Stimulated activated naive CD8-positive, alpha-beta T cell treated with anti-CD3 and anti-CD28 coated beads, Interleukin-15, Interleukin-2, amounts not matched to agents 100 ng/mL and 50 ng/mL, for 24 hours (primary cell): ENCODE results near the gene LLGL2.

Experiments used
- H3K27ac Mint-ChIP-seq: one replicate; pipeline ENCODE4 v1.8.0; 2021; ENCODE audit warnings: mild to moderate bottlenecking, mixed read lengths
- H3K27me3 Mint-ChIP-seq: one replicate; pipeline ENCODE4 v1.8.0; 2021; ENCODE audit warnings: mixed read lengths
- H3K36me3 Mint-ChIP-seq: one replicate; pipeline ENCODE4 v1.8.0; 2021; ENCODE audit warnings: low read depth, mixed read lengths
- H3K4me1 Mint-ChIP-seq: one replicate; pipeline ENCODE4 v1.8.0; 2021; ENCODE audit warnings: low read depth, mixed read lengths
- H3K4me3 Mint-ChIP-seq: one replicate; pipeline ENCODE4 v1.8.0; 2021; ENCODE audit warnings: mild to moderate bottlenecking, mixed read lengths
- H3K9me3 Mint-ChIP-seq: one replicate; pipeline ENCODE4 v1.8.0; 2021; ENCODE audit warnings: mixed read lengths

Gene LLGL2

GRCh38 chr17:75542728-75543336 lies 17.3 kb downstream of the LLGL2 start:
- H3K9me3 Mint-ChIP-seq = no peaks in the 10 kb centered on the region
- no peak overlapping the region for H3K4me3 Mint-ChIP-seq
- no peaks in the 10 kb centered on the region for H3K36me3 Mint-ChIP-seq
- H3K27me3 Mint-ChIP-seq = no peaks in the 10 kb centered on the region
- H3K27ac Mint-ChIP-seq = no peak overlapping the region
- H3K4me1 Mint-ChIP-seq = no peaks in the 10 kb centered on the region

DNA sequence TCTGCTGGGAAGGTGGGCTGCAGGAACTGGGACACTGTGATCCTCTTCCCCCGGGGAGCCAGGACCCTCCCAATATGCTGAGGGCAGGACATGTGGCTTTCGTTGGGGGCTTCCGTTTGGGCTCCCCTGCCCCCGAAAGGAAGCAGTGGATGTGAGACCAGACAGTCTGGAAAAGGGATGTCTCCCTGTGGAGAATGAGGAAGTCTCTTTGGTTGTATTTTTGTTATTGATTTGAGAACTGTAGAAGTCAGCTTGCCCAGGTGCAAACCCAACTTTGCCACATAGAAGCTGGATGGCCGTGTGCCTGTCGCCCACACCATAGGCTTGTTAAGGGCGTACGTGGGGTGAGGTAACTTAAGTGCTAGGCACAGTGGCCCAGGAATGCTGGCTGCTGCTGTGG lies 18.8 kb downstream of the LLGL2 start:
- Mint-ChIP-seq H3K4me1 (no peaks in the 10 kb centered on the region), H3K36me3 (no peaks in the 10 kb centered on the region), H3K27me3 (no peaks in the 10 kb centered on the region), H3K4me3 (no peak overlapping the region), H3K27ac (no peak overlapping the region), H3K9me3 (no peaks in the 10 kb centered on the region)

GRCh38 chr17:75546181-75546580 lies 20.7 kb downstream of the LLGL2 start:
- Mint-ChIP-seq H3K27me3 (no peaks in the 10 kb centered on the region), H3K4me3 (no peak overlapping the region), H3K27ac (no peak overlapping the region), H3K9me3 (no peaks in the 10 kb centered on the region), H3K36me3 (no peaks in the 10 kb centered on the region), H3K4me1 (no peaks in the 10 kb centered on the region)

GRCh38 chr17:75547091-75547490 lies 21.6 kb downstream of the LLGL2 start:
- Mint-ChIP-seq H3K4me1 (no peaks in the 10 kb centered on the region), H3K9me3 (no peaks in the 10 kb centered on the region), H3K27me3 (no peaks in the 10 kb centered on the region), H3K36me3 (no peaks in the 10 kb centered on the region), H3K27ac (no peak overlapping the region), H3K4me3 (no peak overlapping the region)

DNA sequence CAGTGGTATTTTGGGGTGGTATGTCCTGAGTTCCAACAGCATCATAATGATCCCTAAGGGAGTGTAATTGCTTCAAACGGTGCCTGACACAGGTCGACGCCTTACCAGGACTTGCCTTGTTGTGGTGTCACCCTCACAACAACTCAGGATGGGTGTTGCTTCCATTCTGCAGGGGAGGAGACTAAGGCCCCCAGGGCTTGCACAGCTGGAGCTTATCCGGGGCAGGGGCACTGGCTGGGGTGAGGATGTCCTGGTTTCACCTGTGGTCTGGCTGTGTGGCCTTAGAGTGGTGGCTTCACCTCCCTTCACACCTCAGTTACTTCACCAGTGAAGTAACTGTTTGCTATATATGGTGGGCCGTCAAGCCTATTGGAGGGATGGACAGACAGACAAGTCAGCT lies 23.3 kb downstream of the LLGL2 start:
- Mint-ChIP-seq H3K27ac (no peak overlapping the region), H3K4me3 (no peak overlapping the region), H3K9me3 (no peaks in the 10 kb centered on the region), H3K4me1 (no peaks in the 10 kb centered on the region), H3K36me3 (no peaks in the 10 kb centered on the region), H3K27me3 (no peaks in the 10 kb centered on the region)

- Mint-ChIP-seq H3K27me3 (no peaks in the 10 kb centered on the region), H3K9me3 (no peaks in the 10 kb centered on the region), H3K27ac (no peak overlapping the region), H3K36me3 (no peaks in the 10 kb centered on the region), H3K4me3 (no peak overlapping the region), H3K4me1 (no peaks in the 10 kb centered on the region)
Measured at GRCh38 chr17:75549246-75550138, 24.0 kb downstream of the LLGL2 start.

- H3K27ac Mint-ChIP-seq = no peak overlapping the region
- no peaks in the 10 kb centered on the region for H3K27me3 Mint-ChIP-seq
- H3K4me3 Mint-ChIP-seq = no peak overlapping the region
- no peaks in the 10 kb centered on the region for H3K4me1 Mint-ChIP-seq
- no peaks in the 10 kb centered on the region for H3K36me3 Mint-ChIP-seq
- H3K9me3 Mint-ChIP-seq = no peaks in the 10 kb centered on the region
Measured at GRCh38 chr17:75550139-75550465, 24.6 kb downstream of the LLGL2 start.

DNA sequence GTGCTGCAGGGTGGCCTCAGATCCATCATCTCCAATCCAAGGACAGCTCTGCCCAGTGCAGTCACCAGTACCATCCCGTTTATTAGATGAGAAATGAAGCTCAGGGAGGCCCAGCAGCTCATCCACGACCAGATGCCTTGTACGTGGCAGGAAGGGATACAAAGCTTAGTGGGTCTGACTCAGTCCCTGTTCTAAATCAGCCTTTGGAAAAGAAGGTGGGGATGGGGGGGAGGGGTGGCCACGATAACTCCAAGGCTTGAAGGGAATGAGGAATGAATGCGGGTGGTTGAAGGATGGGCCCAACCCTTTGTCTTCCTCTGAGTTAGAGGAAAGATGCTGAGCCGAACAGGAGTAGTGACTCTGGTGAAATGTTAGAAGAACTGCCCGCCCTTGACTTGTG lies 25.8 kb downstream of the LLGL2 start:
- Mint-ChIP-seq H3K27ac (no peak overlapping the region), H3K4me1 (no peaks in the 10 kb centered on the region), H3K36me3 (no peaks in the 10 kb centered on the region), H3K9me3 (no peaks in the 10 kb centered on the region), H3K27me3 (no peaks in the 10 kb centered on the region), H3K4me3 (no peak overlapping the region)

DNA sequence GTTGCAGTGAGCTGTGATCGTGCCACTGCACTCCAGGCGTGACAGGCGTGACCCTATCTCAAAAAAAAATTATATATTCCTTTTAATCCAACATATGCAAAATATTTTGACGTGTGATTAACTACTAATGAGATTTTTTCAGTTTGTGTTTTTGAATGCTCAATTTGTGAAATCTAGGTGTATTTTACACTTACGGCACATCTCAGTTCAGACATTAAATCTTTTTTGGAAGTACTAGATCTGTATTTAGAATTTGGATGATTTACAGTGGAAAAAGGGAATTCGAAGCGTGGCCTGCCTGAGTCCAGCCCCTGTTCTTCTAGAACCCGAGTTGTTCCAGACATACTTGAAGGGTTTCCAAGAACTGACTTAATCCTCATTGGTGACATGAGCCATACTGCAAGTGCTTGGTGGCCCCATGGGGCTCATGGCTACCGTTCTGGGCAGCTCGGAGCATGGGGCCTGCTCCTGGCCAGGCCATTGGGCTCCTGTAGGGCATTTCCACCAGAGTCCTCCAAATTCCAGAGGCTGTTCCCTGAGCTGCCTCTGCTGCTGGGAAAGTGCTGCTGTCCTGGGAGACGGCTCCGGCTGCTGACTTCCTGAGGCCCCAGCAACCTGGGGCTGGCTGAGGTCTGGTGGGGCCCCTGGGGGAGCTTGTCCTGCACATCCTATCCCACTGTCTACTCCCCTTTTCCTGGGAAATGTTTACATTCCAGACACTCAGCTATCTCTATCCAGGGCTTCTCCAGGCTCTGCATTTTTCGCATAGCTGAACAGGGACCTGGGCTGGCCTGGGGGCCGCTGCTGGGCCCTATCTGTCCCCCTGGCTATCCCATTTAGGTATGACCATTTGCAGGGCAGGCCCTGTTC lies 27.2 kb downstream of the LLGL2 start:
- Mint-ChIP-seq H3K27me3 (no peaks in the 10 kb centered on the region), H3K4me3 (no peak overlapping the region), H3K36me3 (no peaks in the 10 kb centered on the region), H3K4me1 (no peaks in the 10 kb centered on the region), H3K27ac (no peak overlapping the region), H3K9me3 (no peaks in the 10 kb centered on the region)

- H3K9me3 Mint-ChIP-seq = no peaks in the 10 kb centered on the region
- no peak overlapping the region for H3K27ac Mint-ChIP-seq
- H3K4me3 Mint-ChIP-seq = no peak overlapping the region
- no peaks in the 10 kb centered on the region for H3K36me3 Mint-ChIP-seq
- H3K27me3 Mint-ChIP-seq = no peaks in the 10 kb centered on the region
- no peaks in the 10 kb centered on the region for H3K4me1 Mint-ChIP-seq
Measured at GRCh38 chr17:75553295-75554110, 28.0 kb downstream of the LLGL2 start.

DNA sequence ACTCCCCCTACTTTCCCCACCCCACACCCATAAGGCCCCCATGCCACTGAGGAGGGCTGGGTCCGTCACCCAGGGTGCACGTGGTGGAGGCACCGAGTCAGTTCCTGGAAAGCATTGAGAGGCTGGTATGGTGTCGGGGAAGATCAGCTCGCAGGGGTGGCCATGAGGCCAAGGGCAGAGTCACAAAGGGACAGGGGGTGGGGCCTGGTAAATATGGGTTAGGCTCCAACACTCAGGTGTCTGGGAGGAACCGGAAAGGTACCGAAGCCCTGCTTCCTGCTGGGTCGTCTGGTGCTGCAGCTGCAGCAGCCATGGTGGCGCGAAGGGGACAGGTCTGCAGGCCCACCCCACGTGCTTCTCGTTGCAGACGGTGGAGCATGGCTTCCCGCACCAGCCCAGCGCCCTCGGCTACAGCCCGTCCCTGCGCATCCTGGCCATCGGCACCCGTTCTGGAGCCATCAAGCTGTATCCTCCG lies 30.2 kb downstream of the LLGL2 start:
- Mint-ChIP-seq H3K4me3 (no peak overlapping the region), H3K27ac (no peak overlapping the region), H3K36me3 (no peaks in the 10 kb centered on the region)

DNA sequence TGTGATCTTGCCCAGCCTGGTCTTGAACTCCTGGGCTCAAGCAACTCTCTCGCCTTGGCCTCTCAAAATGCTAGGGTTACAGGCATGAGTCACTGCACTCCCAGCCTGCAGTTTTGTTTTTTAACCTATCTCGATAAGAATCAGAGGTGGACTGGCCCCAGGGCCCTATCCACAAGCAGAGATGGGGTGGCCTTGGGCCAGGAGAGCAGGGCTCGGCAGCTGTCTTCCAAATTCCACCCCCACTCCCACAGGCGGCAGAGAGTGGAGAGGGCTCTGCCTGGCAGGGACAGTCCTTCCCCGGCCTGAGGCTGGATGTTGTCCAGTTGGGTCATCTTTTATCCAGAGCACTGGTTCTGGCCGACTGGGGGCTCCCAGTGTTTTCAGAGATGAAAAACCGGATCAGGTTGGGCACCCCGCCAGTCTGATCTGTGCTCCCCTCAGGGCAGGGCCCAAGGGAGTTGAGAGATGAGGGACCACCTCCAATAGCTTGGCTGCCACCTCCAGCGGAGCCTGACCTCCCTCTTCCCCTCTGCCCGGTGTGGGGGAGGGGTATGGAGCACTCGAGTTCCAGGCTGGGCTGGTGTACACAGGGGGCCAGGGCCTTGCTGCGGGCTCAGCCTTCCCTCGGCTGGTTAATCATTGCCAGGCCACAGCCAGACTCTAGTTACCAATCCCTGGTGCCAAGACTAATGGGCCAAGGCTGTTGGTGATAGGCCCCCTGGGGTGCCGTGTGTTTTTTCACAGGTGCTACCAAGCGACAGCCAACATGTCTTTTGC lies 31.8 kb downstream of the LLGL2 start:
- Mint-ChIP-seq H3K9me3 (no peaks in the 10 kb centered on the region), H3K4me3 (no peak overlapping the region), H3K36me3 (no peaks in the 10 kb centered on the region), H3K27ac (no peak overlapping the region), H3K27me3 (no peaks in the 10 kb centered on the region), H3K4me1 (no peaks in the 10 kb centered on the region)

More for the DNA sequence above, 30.2 kb downstream of the LLGL2 start:
- H3K4me1 Mint-ChIP-seq = no peaks in the 10 kb centered on the region
- no peaks in the 10 kb centered on the region for H3K9me3 Mint-ChIP-seq
- H3K27me3 Mint-ChIP-seq = no peaks in the 10 kb centered on the region

GRCh38 chr17:75557852-75558665 lies 32.6 kb downstream of the LLGL2 start:
- Mint-ChIP-seq H3K4me3 (no peak overlapping the region), H3K36me3 (no peaks in the 10 kb centered on the region), H3K27ac (no peak overlapping the region), H3K4me1 (no peaks in the 10 kb centered on the region), H3K27me3 (no peaks in the 10 kb centered on the region), H3K9me3 (no peaks in the 10 kb centered on the region)
